Caco-2 (cell line): Measurements from ENCODE around the gene RIMKLA. TPM values are rescaled to one million over a fixed set of nuclear protein-coding genes. Genes with fewer than 3 reads are reported as not detected.

ENCODE experiments used
- Bru-seq: library from RNA; stranded (reverse); fragments of 400-500 nt; gene quantifications from one replicate; lab custom pipeline; 2021; lab: Mats Ljungman, UMichigan
- BruChase-seq, 2 experiments: library from RNA; stranded (reverse); fragments of 400-500 nt; gene quantifications; one replicate each; lab custom pipeline; 2021; lab: Mats Ljungman, UMichigan
- BruUV-seq: library from RNA; stranded (reverse); fragments of 400-500 nt; replicated peaks from 2 replicates; lab custom pipeline; 2021; lab: Mats Ljungman, UMichigan
- CTCF ChIA-PET: fragments of 300-600 bp; sonication (Branson Sonifier 250); formaldehyde crosslinking; loops from one replicate; lab custom pipeline; 2022; ENCODE audit warnings: antibody characterized with exemption; lab: Charles Lee
- POLR2A ChIA-PET: fragments of 300-600 bp; sonication (Branson Sonifier 250); formaldehyde crosslinking; loops from one replicate; lab custom pipeline; 2022; ENCODE audit warnings: antibody characterized with exemption; lab: Charles Lee
- DNase-seq, 2 experiments: peaks; one replicate each; pipeline versions ENCODE4 v3.0.0 to v3.0.0-alpha.2; 2020 to 2022
- H3K27me3 ChIP-seq: replicated peaks from 2 replicates; pipeline ENCODE4 v1.6.0; 2011; ENCODE audit warnings: low read length; ENCODE audit not compliant: control insufficient read depth, insufficient read depth
- H3K36me3 ChIP-seq: 2 replicates; pipeline ENCODE4 v1.5.1; 2011; ENCODE audit warnings: low read length; ENCODE audit not compliant: control insufficient read depth, insufficient read depth
- H3K4me1 ChIP-seq: fragments of 250-450 bp; sonication (Bioruptor Pico); 2 replicates; pipeline ENCODE4 v1.5.1; 2020; ENCODE audit warnings: mild to moderate bottlenecking
- H3K4me3 ChIP-seq: 2 replicates; pipeline ENCODE4 v1.5.1; 2011; ENCODE audit warnings: low read depth, mild to moderate bottlenecking, control low read depth, low read length
- H3K9me3 ChIP-seq: fragments of 250-450 bp; sonication (Bioruptor Pico); 2 replicates; pipeline ENCODE4 v1.5.1; 2020; ENCODE audit warnings: mild to moderate bottlenecking, moderate library complexity
- H3K27ac Mint-ChIP-seq: one replicate; pipeline ENCODE4 v1.8.0; 2022; ENCODE audit warnings: mixed read lengths; ENCODE audit not compliant: unreplicated experiment
- H3K27me3 Mint-ChIP-seq: one replicate; pipeline ENCODE4 v1.8.0; 2022; ENCODE audit warnings: mixed read lengths; ENCODE audit not compliant: insufficient read depth, unreplicated experiment
- H3K36me3 Mint-ChIP-seq: one replicate; pipeline ENCODE4 v1.8.0; 2022; ENCODE audit warnings: mild to moderate bottlenecking, mixed read lengths; ENCODE audit not compliant: insufficient read depth, unreplicated experiment
- H3K4me1 Mint-ChIP-seq: one replicate; pipeline ENCODE4 v1.8.0; 2022; ENCODE audit warnings: low read depth, mixed read lengths; ENCODE audit not compliant: unreplicated experiment
- H3K4me3 Mint-ChIP-seq: one replicate; pipeline ENCODE4 v1.8.0; 2022; ENCODE audit warnings: mild to moderate bottlenecking, moderate library complexity, mixed read lengths; ENCODE audit not compliant: unreplicated experiment
- H3K9me3 Mint-ChIP-seq: one replicate; pipeline ENCODE4 v1.8.0; 2022; ENCODE audit warnings: mixed read lengths; ENCODE audit not compliant: unreplicated experiment
- intact Hi-C: fragments of 100-400 bp; cut with micrococcal nuclease; formaldehyde crosslinking; loops from one replicate; pipeline ENCODE4 v1.10.0; 2022; ENCODE audit not compliant: unreplicated experiment
- long read RNA-seq: library from polyadenylated mRNA; stranded (forward); transcript quantifications from one replicate; pipeline ENCODE4 v2.0.0, GENCODE V29; 2022
- total RNA-seq: library from RNA; stranded (reverse); gene quantifications from 2 replicates; pipeline ENCODE4 v1.2.3, GENCODE V29; 2022
- TF ChIP-seq, protein P1 (sequence below), 2 experiments: fragments of 200-600 bp in 1 of 2; IDR thresholded peaks; 1 replicate in 1 of 2; 2 replicates in 1 of 2; pipeline versions ENCODE4 v1.5.1 to v1.8.0; 2011 to 2022; ENCODE audit warnings: antibody characterized with exemption in 1 of 2, control low read depth in 1 of 2, inconsistent platforms in 1 of 2, low read depth in 1 of 2, low read length in 1 of 2, mild to moderate bottlenecking in 1 of 2, moderate library complexity in 1 of 2; ENCODE audit not compliant: insufficient read depth in 1 of 2, severe bottlenecking in 1 of 2, unreplicated experiment in 1 of 2

Gene RIMKLA, protein sequence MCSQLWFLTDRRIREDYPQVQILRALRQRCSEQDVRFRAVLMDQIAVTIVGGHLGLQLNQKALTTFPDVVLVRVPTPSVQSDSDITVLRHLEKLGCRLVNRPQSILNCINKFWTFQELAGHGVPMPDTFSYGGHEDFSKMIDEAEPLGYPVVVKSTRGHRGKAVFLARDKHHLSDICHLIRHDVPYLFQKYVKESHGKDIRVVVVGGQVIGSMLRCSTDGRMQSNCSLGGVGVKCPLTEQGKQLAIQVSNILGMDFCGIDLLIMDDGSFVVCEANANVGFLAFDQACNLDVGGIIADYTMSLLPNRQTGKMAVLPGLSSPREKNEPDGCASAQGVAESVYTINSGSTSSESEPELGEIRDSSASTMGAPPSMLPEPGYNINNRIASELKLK
- total RNA-seq (10.6 and 12.4 TPM in 2 replicates), Bru-seq, nascent RNA (percentile 60 among the genes with signal in this experiment), BruChase-seq, experiment 1, labeled RNA remaining after a 2-hour chase (percentile 59 among the genes with signal in this experiment), BruChase-seq, experiment 2, labeled RNA remaining after a 6-hour chase (percentile 69 among the genes with signal in this experiment)
- long read RNA-seq, full-length matches to known transcripts: 25 of 34 reads
- long read RNA-seq, partial matches to known transcripts: 1 of 34 reads
- long read RNA-seq, other reads (novel, unspliced or antisense): 8 of 34 reads

DNA sequence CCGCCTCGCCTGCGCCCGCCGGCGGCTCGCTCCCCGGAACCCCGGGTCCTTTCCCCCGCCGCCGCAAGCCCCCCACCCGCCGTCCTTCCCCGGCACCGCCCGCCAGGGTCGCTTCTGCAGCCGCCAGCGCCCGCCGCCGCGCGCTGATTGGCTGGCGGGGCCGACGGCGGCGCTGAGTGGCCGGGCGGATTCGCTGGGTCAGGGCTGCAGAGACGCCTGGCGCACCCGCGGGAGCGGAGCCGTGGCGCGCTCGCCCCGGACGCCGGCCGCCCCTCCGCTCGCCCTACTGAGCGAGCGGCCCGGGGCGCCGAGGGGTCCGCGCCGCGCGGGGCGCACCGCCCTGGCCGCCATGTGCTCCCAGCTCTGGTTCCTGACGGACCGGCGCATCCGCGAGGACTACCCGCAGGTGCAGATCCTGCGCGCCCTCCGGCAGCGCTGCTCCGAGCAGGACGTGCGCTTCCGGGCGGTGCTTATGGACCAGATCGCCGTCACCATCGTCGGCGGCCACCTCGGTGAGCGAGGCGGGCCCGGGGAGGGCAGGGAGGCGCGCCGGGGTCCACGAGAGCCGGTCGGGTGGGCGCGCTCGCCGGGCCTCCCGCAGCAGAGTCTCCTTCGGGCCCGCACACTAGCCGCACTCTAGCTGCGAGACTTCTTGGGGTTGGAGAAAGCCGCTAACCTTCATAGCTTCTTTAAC lies at the start of gene RIMKLA:
Gene RIMKLA, plus strand, starts transcription at position 207 of the 694 bp plus-strand sequence. Its CDS starts 143 bp downstream, at position 350.
- H3K27me3 Mint-ChIP-seq: no peaks in the 10 kb centered on the region

DNA sequence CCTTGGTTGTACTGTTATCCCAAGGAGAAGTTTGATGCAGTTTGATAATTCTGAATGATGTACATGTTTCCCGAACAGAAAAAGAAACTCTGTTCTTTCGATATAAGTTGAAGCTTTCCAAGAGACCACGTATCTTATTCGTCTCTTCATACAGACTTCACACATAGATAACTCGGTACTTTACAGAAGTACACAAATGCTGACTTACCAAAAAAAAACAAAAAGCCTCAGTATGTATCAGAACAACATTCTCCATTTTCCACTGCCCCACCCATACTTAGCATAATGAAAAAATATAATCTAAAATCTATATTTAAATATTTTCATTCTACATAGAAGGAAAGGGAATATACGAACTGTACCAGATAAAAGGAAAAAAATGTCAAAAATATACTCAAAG lies 47.7 kb upstream of the RIMKLA start:
- H3K27me3 ChIP-seq: no peaks in the 10 kb centered on the region
- Mint-ChIP-seq H3K27me3 (no peaks in the 10 kb centered on the region), H3K9me3 (no peaks in the 10 kb centered on the region), H3K27ac (no peak overlapping the region), H3K4me1 (peaks cover 32% of the 10 kb centered on the region), H3K36me3 (peaks cover 30% of the 10 kb centered on the region), H3K4me3 (peak overlapping the region; percentile 93)
- ChIA-PET POLR2A (no interaction called here), CTCF (no interaction called here)
- H3K4me3 ChIP-seq: no peak overlapping the region; the same call in none of the 2 replicates
- H3K36me3 ChIP-seq: no peaks in the 10 kb centered on the region
- H3K4me1 ChIP-seq: peaks cover 15% of the 10 kb centered on the region
- no TSS peak for BruUV-seq
- TF ChIP-seq, protein P1, sequence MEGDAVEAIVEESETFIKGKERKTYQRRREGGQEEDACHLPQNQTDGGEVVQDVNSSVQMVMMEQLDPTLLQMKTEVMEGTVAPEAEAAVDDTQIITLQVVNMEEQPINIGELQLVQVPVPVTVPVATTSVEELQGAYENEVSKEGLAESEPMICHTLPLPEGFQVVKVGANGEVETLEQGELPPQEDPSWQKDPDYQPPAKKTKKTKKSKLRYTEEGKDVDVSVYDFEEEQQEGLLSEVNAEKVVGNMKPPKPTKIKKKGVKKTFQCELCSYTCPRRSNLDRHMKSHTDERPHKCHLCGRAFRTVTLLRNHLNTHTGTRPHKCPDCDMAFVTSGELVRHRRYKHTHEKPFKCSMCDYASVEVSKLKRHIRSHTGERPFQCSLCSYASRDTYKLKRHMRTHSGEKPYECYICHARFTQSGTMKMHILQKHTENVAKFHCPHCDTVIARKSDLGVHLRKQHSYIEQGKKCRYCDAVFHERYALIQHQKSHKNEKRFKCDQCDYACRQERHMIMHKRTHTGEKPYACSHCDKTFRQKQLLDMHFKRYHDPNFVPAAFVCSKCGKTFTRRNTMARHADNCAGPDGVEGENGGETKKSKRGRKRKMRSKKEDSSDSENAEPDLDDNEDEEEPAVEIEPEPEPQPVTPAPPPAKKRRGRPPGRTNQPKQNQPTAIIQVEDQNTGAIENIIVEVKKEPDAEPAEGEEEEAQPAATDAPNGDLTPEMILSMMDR (IDR thresholded peaks at IDR 0.05; ENCODE audit: insufficient read depth in 1 of 2, low read depth in 1 of 2, low read length in 1 of 2, severe bottlenecking in 1 of 2, unreplicated experiment in 1 of 2): no peak
- DNase-seq: no peak
- no peaks in the 10 kb centered on the region for H3K9me3 ChIP-seq
- intact Hi-C loops: no loop called here

More for the DNA sequence above, at the start of gene RIMKLA:
- no TSS peak for BruUV-seq
- CTCF ChIA-PET: no interaction called here
- peak; percentile 40 to 74 for DNase-seq
- no peaks in the 10 kb centered on the region for H3K4me1 Mint-ChIP-seq
- H3K9me3 ChIP-seq: no peaks in the 10 kb centered on the region
- H3K27me3 ChIP-seq: no peaks in the 10 kb centered on the region
- H3K4me3 ChIP-seq: peak within 1 kb of the TSS; percentile 45
- H3K27ac Mint-ChIP-seq: no peak within 1 kb of the TSS
- TF ChIP-seq, protein P1 (IDR thresholded peaks at IDR 0.05; ENCODE audit: insufficient read depth in 1 of 2, low read depth in 1 of 2, low read length in 1 of 2, severe bottlenecking in 1 of 2, unreplicated experiment in 1 of 2): no peak
- no peaks in the 10 kb centered on the region for H3K4me1 ChIP-seq
- no peaks in the 10 kb centered on the region for H3K36me3 ChIP-seq
- POLR2A ChIA-PET: no interaction called here
- H3K9me3 Mint-ChIP-seq: no peaks in the 10 kb centered on the region
- H3K4me3 Mint-ChIP-seq: peak within 1 kb of the TSS; percentile 72
- intact Hi-C loops: loop anchor here (2.0 kb wide), 1 partner anchor 46 kb away; the partner anchor contains the start of gene FOXJ3
- H3K36me3 Mint-ChIP-seq: no peaks in the 10 kb centered on the region
